Effector CD4-positive, alpha-beta T cell (primary cell): ENCODE results near the gene EXOC5.
"Not testable (repeated sequence)": the region's sequence is repeated elsewhere in the genome, so short reads cannot be mapped to it uniquely, and the experiment has no call there.

Experiments used
- DNase-seq: peaks from one replicate; pipeline ENCODE4 v3.0.0-alpha.2; 2020

Gene EXOC5

DNA sequence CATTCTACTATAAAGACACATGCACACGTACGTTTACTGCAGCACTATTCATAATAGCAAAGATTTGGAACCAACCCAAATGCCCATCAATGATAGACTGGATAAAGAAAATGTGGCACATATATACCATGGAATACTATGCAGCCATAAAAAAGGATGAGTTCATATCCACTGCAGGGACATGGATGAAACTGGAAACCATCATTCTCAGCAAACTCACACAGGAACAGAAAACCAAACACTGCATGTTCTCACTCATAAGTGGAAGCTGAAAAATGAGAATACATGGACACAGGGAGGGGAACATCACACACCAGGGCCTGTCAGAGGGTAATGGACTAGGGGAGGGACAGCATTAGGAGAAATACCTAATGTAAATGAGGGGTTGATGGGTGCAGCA is 10.5 kb downstream of the EXOC5 start:
- DNase-seq: not testable (repeated sequence)

- DNase-seq: no peak
Measured at GRCh38 chr14:57254884-57255283, 13.8 kb downstream of the EXOC5 start.

DNA sequence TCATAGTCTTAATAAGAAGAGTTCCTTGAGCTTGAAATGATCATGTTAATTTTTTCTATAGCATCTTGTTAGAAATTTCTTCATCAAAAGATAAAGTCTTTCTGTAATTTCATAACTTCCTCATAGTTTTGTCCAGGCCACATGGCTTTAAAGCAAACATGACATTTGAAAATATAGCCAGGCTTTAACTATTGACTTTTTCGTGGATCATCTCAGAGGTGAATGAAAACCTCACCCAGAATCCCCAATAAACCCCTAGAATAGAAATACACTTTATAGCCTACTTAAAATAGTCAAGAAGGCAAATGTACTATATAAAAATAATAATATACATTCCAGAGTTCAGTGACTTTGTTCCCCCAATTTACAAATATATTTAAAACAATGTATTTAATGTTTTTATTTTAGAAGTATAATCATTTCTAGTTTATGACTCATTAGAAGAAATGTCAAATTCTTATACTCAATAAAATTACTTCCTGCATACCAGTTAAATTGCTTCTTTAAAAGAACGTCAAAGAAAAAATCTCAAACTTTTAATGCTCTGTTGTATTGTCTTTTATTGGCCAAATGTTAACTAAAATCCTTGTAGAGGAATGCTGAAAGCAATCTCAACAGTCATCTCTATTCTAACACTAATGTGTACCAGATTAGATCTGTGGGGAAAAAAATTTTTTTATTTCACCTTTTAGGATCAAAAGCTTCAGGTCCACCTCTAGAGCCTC is 21.6 kb downstream of the EXOC5 start:
- DNase-seq: no peak

DNA sequence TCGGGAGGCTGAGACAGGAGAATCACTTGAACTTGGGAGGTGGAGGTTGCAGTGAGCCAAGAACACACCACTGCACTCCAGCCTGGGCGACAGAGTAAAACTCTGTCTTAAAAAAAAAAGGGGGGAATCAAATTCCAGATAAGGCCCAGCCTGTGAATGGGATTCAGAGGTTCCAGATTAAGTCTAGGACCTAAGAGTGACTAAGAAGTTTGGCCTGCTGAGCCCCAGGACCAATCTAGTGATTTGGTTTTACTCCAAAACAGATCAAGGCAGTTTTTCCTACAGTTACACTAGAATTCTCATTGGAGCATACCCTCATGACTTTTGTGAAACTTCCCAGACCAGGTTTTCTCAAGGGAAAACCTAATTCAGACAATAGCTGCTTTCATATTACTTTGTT is 22.8 kb downstream of the EXOC5 start:
- DNase-seq: no peak

DNA sequence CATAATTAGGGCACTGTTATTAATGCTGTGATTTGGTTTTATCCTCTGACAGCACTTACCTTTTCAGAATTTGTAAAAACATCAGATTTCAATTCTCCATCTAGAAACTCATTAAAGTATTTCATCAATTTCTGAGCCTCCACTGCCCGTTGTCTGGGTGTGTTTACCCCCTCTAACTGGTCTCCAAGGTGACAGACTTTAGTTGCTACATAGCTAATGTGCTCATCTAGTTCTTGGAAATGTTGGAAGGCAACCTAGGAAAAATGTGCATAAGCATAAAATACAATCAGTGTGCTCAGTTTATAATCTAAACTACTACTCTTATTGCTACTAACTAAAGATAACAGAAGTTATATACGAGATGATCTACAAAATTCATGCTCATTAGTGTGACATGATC is 24.6 kb downstream of the EXOC5 start:
- no peak for DNase-seq

DNA sequence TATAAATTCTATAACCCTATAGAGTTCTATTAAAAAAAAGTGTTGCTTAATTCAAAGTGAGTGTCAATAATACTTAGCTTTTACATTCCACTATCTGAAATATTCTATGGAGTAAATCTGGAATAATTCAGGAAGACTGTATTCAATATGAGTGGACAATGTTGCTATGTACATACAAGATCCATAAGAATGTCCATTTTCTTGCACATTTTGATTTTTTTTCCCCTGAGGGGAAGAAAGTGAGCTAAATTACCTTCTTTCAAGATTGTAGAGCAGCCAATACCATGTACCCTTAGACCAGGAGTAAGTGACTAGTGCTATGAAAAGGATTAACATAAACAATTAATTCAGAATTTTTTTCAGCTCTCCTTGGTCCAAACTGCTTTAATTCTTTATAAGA is 25.4 kb downstream of the EXOC5 start:
- no peak for DNase-seq

- not testable (repeated sequence) for DNase-seq
Measured at GRCh38 chr14:57240115-57240514, 28.6 kb downstream of the EXOC5 start.

DNA sequence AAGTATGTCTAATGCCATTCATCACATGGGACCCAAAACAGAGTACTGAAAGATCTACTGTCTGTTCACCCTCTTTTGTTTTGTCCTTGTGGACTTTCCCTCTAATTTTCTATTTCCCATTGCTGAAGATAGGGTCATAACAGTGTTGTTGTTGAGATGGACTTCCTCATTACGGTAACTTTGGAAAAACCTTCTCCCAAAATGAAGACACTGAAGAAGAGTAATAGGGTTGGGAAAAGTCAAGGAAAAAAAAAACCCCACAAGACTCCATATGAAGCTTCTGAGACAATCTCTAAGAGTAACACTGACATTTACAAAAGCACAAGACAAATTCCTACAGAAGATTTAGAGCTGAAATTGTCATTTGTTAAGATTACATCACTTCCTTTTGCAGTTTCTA is 36.7 kb downstream of the EXOC5 start:
- DNase-seq: no peak

- DNase-seq: not testable (repeated sequence)
Measured at GRCh38 chr14:57228320-57228719, 40.4 kb downstream of the EXOC5 start.

DNA sequence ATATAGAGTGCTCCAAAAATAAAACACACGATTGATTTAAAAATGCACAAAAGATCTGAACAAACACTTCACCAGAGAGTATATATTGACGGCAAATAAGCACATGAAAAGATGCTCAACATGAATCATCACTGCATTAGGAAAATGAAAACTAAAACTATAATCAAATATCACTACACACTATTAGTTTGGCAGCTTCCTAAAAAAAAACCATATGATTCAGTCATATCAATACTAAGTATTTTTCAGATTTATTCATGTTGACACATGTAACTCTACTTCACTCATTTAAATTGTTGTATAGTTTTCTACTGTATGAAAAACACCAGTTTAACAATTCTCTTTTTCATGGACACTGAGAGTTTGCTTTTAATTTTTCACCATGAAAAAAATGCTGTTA is 41.6 kb downstream of the EXOC5 start:
- DNase-seq: no peak

- DNase-seq: no peak
Measured at GRCh38 chr14:57221931-57222330, 46.8 kb downstream of the EXOC5 start.

DNA sequence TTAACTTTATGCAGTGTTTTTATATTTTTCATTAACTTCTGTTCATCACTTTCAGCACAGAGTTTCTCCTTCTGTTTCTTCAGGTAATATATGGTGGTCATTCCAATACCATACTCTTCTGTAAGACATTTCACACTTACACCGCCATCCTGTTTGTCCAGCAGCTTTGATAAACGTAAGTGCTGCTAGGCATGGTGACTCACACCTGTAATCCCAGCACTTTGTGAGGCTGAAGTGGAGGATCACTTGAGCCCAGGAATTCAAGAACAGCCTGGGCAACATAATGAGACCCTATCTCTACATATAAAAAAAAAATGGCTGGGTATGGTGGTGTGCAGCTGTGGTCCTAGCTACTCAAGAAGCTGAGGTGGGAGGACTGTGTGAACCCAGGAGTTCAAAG is 55.8 kb downstream of the EXOC5 start:
- DNase-seq: no peak

DNA sequence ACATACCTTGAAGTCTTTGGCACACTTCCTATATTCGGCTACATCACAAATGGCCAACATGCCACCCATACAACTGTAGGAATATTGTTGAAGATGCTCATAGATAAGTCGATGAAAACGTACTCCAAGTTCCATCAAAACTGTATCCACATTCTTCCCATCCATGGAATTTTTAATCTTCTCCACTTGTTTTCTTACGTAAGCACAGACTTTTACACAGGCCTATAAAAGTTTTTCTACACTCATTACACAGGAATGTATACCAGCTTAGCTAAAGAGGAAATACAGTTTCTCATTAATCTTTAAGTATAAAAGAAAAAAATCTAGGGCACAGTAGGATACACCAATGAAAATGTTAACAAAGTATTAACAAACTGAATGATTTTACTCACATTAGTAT is 59.1 kb downstream of the EXOC5 start:
- no peak for DNase-seq

DNA sequence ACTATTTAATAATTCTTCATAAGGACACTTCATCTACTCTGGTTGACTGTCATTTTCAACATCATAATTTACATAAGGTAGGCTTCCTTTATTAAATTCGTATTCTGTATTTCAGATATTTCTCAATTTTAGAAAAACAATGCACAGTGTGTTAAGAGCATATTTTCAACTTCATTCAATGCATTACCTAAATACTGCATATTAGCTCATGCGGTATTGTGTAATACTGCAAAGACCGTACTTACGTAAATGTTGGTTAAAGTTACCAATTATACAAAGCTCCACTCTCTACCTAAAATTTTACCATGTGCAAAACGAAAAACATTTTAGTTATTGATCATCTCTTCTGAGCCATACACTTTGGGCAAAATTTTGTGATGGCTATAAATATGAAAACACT is 62.8 kb downstream of the EXOC5 start:
- DNase-seq: no peak

- not testable (repeated sequence) for DNase-seq
Measured at GRCh38 chr14:57202672-57203071, 66.0 kb downstream of the EXOC5 start.

DNA sequence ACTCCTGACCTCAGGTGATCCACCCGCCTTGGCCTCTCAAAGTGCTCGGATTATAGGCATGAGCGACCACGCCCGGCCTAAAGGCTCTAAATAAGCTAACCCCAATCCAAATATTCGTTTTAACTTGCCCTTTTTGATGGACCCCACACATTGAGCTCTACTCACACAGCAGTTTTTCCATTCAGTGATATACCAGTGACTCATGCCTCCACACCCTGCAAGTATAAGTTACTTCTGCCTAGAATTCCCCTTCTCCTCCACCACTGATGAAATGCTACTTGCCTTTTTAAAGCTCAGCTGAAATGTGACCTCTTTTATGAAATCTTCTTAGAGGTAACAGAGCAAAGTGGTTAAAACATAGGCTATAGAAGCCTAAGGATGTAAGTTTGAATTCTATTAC is 68.8 kb downstream of the EXOC5 start:
- DNase-seq: no peak

DNA sequence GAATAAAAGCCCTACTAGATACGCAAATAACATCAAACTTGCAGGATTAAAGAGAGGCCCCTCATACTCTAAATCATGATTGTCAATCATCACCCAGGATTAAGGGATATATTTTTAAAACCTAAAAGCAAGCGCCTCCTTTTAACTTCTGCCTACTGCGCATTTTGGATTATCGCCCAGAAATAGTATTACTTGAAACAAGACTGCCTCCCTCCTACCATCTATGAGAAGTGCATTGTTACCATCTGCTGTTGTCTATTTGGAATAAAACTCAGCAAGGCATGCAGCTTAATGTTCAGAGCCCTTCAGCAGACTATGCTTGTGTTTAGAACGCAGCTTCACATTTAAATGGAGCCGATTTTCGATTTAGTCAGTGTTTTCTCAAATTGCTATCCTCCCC is 79.6 kb downstream of the EXOC5 start:
- no peak for DNase-seq

GRCh38 chr14:57182760-57183503 is 85.8 kb downstream of the EXOC5 start:
- no peak for DNase-seq

DNA sequence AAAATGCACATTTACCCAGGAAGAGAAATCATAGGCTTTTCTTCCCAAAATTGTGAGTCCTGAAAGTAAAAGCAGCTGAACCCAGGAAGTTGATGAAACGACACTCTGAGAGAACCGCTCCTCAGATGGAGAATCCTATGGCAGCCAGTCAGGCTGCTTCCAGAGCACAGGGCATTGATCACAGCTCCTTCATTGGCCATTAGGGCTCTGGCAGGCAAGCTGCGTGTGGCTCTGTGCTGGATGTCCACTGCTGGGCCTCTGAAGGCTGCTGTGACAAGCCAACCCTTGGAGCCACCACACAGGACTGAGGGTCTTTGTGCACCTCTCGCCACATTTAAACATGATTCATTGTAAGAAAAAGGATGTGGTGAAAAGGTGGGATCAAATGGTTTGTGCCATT is 89.4 kb downstream of the EXOC5 start:
- no peak for DNase-seq

- DNase-seq: no peak
Measured at GRCh38 chr14:57174466-57174865, 94.2 kb downstream of the EXOC5 start.

DNA sequence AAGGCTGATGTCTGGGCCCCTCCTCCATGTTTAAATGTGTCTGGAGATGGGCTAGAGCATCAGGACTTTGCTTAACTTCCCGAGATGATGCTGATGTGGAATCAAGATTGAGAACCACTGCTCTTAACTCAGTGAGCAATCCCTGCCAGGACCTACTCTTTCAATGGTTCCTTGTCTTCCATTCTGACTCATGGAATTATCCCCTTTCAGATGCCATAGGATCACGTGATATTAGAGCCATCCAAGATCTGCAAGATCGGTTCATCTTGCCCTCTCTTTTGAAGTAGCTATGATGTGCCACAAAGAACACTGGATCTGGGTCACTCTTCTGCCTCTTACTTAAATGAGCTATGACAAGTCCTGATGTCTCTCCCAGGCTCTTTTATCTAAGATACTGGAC is 96.8 kb downstream of the EXOC5 start:
- DNase-seq: no peak

DNA sequence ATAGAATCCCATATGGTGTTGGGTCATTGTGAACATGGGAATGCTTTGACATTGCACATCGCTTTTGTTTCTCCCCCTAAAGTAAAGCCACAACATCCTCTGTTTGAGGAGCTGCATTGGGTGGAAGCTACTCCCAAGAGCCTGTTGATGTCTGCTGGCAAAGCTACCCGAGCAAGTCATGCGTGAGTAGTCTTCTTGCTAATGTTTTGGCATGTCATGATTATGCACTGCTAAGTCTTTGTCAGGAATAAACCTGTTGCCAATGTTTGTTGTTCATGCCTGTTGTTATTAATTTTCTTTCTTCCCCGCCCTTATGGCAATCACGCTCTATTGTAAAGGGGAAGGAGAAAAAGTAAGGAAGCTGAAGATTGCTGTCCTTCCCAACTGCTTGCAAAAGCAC is 97.3 kb downstream of the EXOC5 start:
- no peak for DNase-seq

DNA sequence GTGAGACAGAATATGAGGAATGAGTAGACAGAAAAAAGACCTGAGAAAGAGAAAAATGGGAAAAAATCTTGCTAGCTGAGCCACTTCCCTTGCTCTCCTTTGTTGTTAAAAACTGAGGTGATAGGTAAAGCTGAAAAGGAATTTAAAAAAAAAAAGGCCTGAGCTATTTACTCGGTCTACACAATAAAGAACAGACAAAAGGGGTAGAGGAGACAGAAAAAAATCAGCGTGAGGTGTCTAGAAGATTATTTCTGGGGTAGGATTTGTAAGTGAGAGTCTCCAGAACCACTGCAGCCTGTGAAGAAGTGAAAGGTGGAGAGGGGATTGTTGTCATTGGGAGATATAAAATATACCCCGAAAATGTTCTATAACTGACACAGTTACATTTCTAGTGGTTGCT is 98.8 kb downstream of the EXOC5 start:
- DNase-seq: no peak

GRCh38 chr14:57168138-57168679 is 100.5 kb downstream of the EXOC5 start:
- DNase-seq: no peak
